GM12801 (cell line): ENCODE results near the gene CCDC77.

ENCODE experiments used
- CTCF ChIP-seq: IDR thresholded peaks from one replicate; pipeline ENCODE4 v1.5.1; 2011; ENCODE audit warnings: control low read depth; ENCODE audit not compliant: insufficient read length; ENCODE audit errors: extremely low read depth

CCDC77 gene

GRCh38 chr12:442235-442884, 40.9 kb downstream of the CCDC77 start:
- TF ChIP-seq CTCF, result no peak

DNA sequence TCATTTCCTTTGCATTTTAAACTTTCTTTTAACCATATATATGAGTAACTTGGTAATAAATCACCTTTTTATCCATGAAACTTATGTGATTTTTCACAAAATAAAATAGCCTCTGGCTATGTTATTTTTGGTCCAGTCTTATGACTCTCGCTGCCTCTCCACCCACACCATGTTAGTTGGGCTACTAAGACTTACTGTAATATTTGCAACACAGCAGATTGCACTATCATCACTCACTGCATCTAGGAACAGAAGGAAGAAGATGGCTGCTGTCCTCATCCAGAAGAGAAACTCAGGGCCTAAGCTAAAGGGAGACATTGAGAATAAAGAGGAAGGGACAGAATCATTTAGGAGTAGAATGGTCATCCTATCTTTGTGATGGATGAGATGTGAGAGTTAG, 45.7 kb downstream of the CCDC77 start:
- no peak for TF ChIP-seq CTCF

- TF ChIP-seq CTCF, result no peak
Observed at GRCh38 chr12:449203-449602, 47.8 kb downstream of the CCDC77 start.

- TF ChIP-seq CTCF, result no peak
Observed at GRCh38 chr12:450438-450837, 49.0 kb downstream of the CCDC77 start.

GRCh38 chr12:452667-453210, 51.3 kb downstream of the CCDC77 start:
- no peak for TF ChIP-seq CTCF

- TF ChIP-seq CTCF, result no peak
Observed at GRCh38 chr12:454833-455232, 53.4 kb downstream of the CCDC77 start.

DNA sequence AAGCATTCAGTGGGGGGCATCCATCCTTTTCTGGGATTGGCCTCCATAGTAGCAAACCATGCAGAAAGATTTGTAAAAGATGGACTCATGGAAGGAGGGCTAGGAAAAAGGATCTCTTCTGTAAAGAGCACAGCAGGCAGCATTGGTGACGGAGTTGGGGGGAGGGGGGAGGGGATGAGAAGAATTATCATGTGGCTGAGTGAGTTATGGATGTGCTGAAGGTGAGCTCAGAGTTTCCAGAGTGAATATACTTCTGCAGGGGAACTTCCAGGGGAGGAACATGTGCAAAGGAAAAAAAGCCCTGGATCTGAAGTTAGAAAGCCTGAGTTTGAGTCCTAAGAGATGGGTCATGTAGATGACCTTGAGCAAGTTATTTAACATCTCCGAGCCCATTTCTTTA, 54.4 kb downstream of the CCDC77 start:
- no peak for TF ChIP-seq CTCF

GRCh38 chr12:457676-458075, 56.2 kb downstream of the CCDC77 start:
- TF ChIP-seq CTCF, result no peak
